ENCODE measurements around the gene NUBP2. TPM values are rescaled to one million over a fixed set of nuclear protein-coding genes. Genes with fewer than 3 reads are reported as not detected.

Gene NUBP2
- total and polyA plus RNA-seq, 2 experiments from 2014 or later, result 79.4 to 175 TPM

DNA sequence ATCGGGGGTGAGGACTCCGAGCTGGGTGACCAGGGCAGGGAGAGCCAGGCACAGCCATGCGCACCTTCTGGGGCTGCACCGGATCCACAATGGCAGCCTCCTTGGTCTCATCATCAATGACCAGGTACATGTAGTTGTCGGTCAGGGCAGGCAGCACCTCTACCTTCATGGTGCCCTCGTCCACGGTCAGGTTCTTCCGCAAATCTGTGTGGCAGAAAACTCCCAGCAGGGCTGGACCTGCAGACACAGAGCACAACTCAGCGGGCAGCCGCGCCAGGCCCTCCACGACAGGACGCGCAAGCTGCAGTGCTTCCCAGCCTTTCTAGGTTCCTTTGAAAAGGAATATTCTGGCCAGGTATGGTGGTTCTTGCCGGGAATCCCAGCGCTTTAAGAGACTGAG is 40.0 kb downstream of the NUBP2 start (continued):
- TF ChIP-seq CTCF (conservative IDR thresholded peaks at IDR 0.05; ENCODE audit: low read depth in 2 of 2) (no peak), POLR2AphosphoS5 (IDR thresholded peaks at IDR 0.05; ENCODE audit: low read depth) (no peak)

DNA sequence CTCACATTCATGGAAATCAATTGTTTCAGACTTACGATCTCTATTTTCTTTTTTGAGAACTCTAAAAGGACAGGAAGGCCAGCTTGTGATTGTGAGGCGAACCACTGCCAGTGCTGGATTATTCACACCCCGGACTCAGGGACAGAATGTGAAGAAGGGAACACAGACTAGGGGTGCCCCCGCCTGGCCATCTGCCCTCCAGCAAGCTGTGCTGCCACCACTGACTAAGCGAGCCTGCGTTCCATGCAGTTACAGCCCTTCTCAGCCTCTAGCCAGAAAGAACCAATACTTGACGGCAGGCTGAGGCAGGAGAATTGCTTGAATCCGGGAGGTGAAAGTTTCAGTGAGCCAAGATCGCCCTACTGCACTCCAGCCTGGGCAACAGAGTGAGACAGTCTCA is 41.1 kb downstream of the NUBP2 start:
- 0 out of 3 replicates have a peak overlapping the region, but pooled peaks have one; percentile 36 for H3K4me3 Mint-ChIP-seq
- H3K79me2 ChIP-seq (replicated peaks; ENCODE audit: insufficient read depth), result peaks cover 22% of the 10 kb centered on the region
- peaks cover 12% of the 10 kb centered on the region for H3K4me1 ChIP-seq (ENCODE audit: insufficient read depth)
- peaks cover 4% of the 10 kb centered on the region for H3K4me1 Mint-ChIP-seq
- no peaks in the 10 kb centered on the region for H3K9me2 ChIP-seq (ENCODE audit: insufficient read depth)
- H3K4me2 ChIP-seq, result no peak overlapping the region
- H3K27ac ChIP-seq (ENCODE audit: low read depth), result no peak overlapping the region
- no peak overlapping the region for H2AFZ ChIP-seq
- ATAC-seq, result peak; percentile 44
- H3F3A ChIP-seq (replicated peaks; ENCODE audit: low read depth), result 0 out of 2 replicates have a peak, but pooled peaks cover 6% of the 10 kb centered on the region
- peaks cover 3% of the 10 kb centered on the region; the same call in 1 of the 3 replicates for H3K9me3 Mint-ChIP-seq
- no peak overlapping the region for H3K27ac Mint-ChIP-seq
- no peak overlapping the region for H3K4me3 ChIP-seq
- DNase-seq (ENCODE audit: low spot score), result peak; percentile 71
- H3K36me3 Mint-ChIP-seq (ENCODE audit: low read depth), result peaks cover 2% of the 10 kb centered on the region; the same call in 1 of the 3 replicates
- no peaks in the 10 kb centered on the region for H3K36me3 ChIP-seq (ENCODE audit: insufficient read depth)
- no peaks in the 10 kb centered on the region; the same call in 1 of the 2 replicates for H4K20me1 ChIP-seq (replicated peaks; ENCODE audit: insufficient read depth)
- H3K27me3 Mint-ChIP-seq (ENCODE audit: insufficient read depth, low read depth, poor library complexity), result peaks cover 17% of the 10 kb centered on the region
- TF ChIP-seq CREB1 (CRISPR knock-in tag; IDR thresholded peaks at IDR 0.05; ENCODE audit: low read depth) (no peak), CTCF (conservative IDR thresholded peaks at IDR 0.05; ENCODE audit: low read depth in 2 of 2) (peak; percentile 28 to 68; a peak in 2 of 4 replicates)
- H3K27me3 ChIP-seq (ENCODE audit: insufficient read depth), result no peaks in the 10 kb centered on the region

DNA sequence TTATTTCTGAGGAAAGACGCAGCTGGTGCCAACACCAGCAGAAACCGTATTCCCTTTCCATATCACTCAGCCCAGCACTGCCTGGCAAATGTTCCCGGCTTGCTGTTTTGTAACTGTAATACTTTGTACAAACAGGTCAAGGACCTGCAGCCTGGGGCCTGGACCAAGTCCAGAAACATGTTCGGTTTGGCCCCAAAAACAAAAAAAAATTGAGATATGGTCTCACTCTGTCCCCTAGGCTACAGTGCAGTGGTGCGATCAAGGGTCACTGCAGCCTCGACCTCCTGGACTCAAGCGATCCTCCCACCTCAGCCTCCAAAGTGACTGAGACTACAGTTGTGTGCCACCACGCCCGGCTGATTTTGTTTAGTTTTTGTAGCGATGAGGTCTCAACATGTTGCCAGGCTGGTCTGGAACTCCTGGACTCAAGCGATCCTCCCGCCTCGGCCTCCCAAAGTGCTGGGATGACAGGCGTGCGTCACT is 42.7 kb downstream of the NUBP2 start:
- Histone ChIP-seq H3K79me2 (replicated peaks; ENCODE audit: insufficient read depth) (peaks cover 25% of the 10 kb centered on the region), H2AFZ (no peak overlapping the region; the same call in 1 of the 2 replicates), H3F3A (replicated peaks; ENCODE audit: low read depth) (0 out of 2 replicates have a peak, but pooled peaks cover 6% of the 10 kb centered on the region), H3K27me3 (ENCODE audit: insufficient read depth) (no peaks in the 10 kb centered on the region), H4K20me1 (replicated peaks; ENCODE audit: insufficient read depth) (no peaks in the 10 kb centered on the region; the same call in 1 of the 2 replicates), H3K27ac (ENCODE audit: low read depth) (no peak overlapping the region), H3K36me3 (ENCODE audit: insufficient read depth) (no peaks in the 10 kb centered on the region), H3K4me2 (peak overlapping the region; percentile 85), H3K4me1 (ENCODE audit: insufficient read depth) (peaks cover 17% of the 10 kb centered on the region), H3K4me3 (peak overlapping the region; percentile 65), H3K9me2 (ENCODE audit: insufficient read depth) (no peaks in the 10 kb centered on the region)
- peaks cover 2% of the 10 kb centered on the region; the same call in 1 of the 3 replicates for H3K36me3 Mint-ChIP-seq (ENCODE audit: low read depth)
- H3K27ac Mint-ChIP-seq, result no peak overlapping the region
- H3K9me3 Mint-ChIP-seq, result peaks cover 3% of the 10 kb centered on the region; the same call in 1 of the 3 replicates
- DNase-seq (ENCODE audit: low spot score) (no peak), ATAC-seq (no peak)
- peak overlapping the region; percentile 73 for H3K4me3 Mint-ChIP-seq
- TF ChIP-seq EZH2 (IDR thresholded peaks at IDR 0.05; ENCODE audit: low read depth, unreplicated experiment) (no peak), EZH2phosphoT487 (IDR thresholded peaks at IDR 0.05; ENCODE audit: unreplicated experiment) (no peak)
- H3K27me3 Mint-ChIP-seq (ENCODE audit: insufficient read depth, low read depth, poor library complexity), result peaks cover 19% of the 10 kb centered on the region
- H3K4me1 Mint-ChIP-seq, result peaks cover 9% of the 10 kb centered on the region
